HEK293 (cell line): ENCODE data around the gene PPARD.
"Not testable (repeated sequence)": the region's sequence is repeated elsewhere in the genome, so short reads cannot be mapped to it uniquely, and the experiment has no call there.

Source experiments
- CTCF ChIA-PET: fragments of 350-600 bp; formaldehyde crosslinking; extraction: SDS; loops from one replicate; lab custom pipeline; 2021; ENCODE audit warnings: antibody characterized with exemption; lab: Yijun Ruan, JAX
- POLR2A ChIA-PET: fragments of 300-600 bp; formaldehyde crosslinking; extraction: SDS; loops from one replicate; lab custom pipeline; 2020; ENCODE audit warnings: antibody characterized with exemption, inconsistent platforms; lab: Yijun Ruan, JAX
- H3K27ac ChIP-seq: fragments of 200-500 bp; sonication (Bioruptor generic); 2 replicates; pipeline ENCODE4 v1.5.1; 2014; ENCODE audit warnings: low read depth, low read length, control low read depth, inconsistent platforms; ENCODE audit errors: extremely low read depth
- H3K36me3 ChIP-seq, 2 experiments: fragments of 200-500 bp in 1 of 2; sonication (Bioruptor generic) in 1 of 2; 1 replicate in 1 of 2; 2 replicates in 1 of 2; pipeline ENCODE4 v1.5.1; 2014 to 2017; ENCODE audit warnings: inconsistent platforms in 2 of 2, low read length in 2 of 2; ENCODE audit not compliant: control insufficient read depth in 2 of 2, insufficient read depth in 1 of 2
- H3K4me1 ChIP-seq: fragments of 200-500 bp; sonication (Bioruptor generic); 2 replicates; pipeline ENCODE4 v1.5.1; 2014; ENCODE audit warnings: mild to moderate bottlenecking, low read length, inconsistent platforms; ENCODE audit not compliant: control insufficient read depth, insufficient read depth
- H3K4me3 ChIP-seq: 2 replicates; pipeline ENCODE4 v1.5.1; 2011; ENCODE audit warnings: low read depth, mild to moderate bottlenecking, control low read depth, low read length, moderate library complexity
- H3K9me3 ChIP-seq: fragments of 200-500 bp; sonication (Bioruptor generic); 2 replicates; pipeline ENCODE4 v1.5.1; 2014; ENCODE audit warnings: low read depth, low read length, inconsistent platforms; ENCODE audit not compliant: control insufficient read depth, insufficient read depth
- ELK4 ChIP-seq: IDR thresholded peaks from 2 replicates; pipeline ENCODE4 v1.6.1; 2011; ENCODE audit warnings: mild to moderate bottlenecking, low read depth, low read length, borderline replicate concordance
- MZF1 ChIP-seq: fragments of 450-650 bp; formaldehyde crosslinking; IDR thresholded peaks from 2 replicates; pipeline ENCODE4 v1.5.1; 2017; ENCODE audit warnings: missing biosample characterization, missing genetic modification characterization, borderline replicate concordance
- PBX3 ChIP-seq: sonication (generic); formaldehyde crosslinking; IDR thresholded peaks from 2 replicates; pipeline ENCODE4 v1.8.1; 2022; ENCODE audit warnings: mild to moderate bottlenecking, moderate library complexity, missing genetic modification reagents
- REST ChIP-seq: fragments of 450-650 bp; formaldehyde crosslinking; IDR thresholded peaks from 2 replicates; pipeline ENCODE4 v1.5.1; 2016; ENCODE audit warnings: missing biosample characterization, missing genetic modification characterization
- ZBTB49 ChIP-seq: fragments of 450-650 bp; formaldehyde crosslinking; IDR thresholded peaks from 2 replicates; pipeline ENCODE4 v1.5.1; 2016; ENCODE audit warnings: missing biosample characterization, missing genetic modification characterization, low read depth
- ZEB2 ChIP-seq: fragments of 450-650 bp; formaldehyde crosslinking; IDR thresholded peaks from 2 replicates; pipeline ENCODE4 v1.5.1; 2016; ENCODE audit warnings: missing biosample characterization, missing genetic modification characterization
- ZIC2 ChIP-seq: fragments of 450-650 bp; formaldehyde crosslinking; IDR thresholded peaks from 2 replicates; pipeline ENCODE4 v1.5.1; 2016; ENCODE audit warnings: missing biosample characterization, missing genetic modification characterization
- ZNF121 ChIP-seq: fragments of 450-650 bp; formaldehyde crosslinking; IDR thresholded peaks from 2 replicates; pipeline ENCODE4 v1.5.1; 2016; ENCODE audit warnings: missing biosample characterization, missing genetic modification characterization
- ZNF423 ChIP-seq: fragments of 450-650 bp; formaldehyde crosslinking; IDR thresholded peaks from 2 replicates; pipeline ENCODE4 v1.5.1; 2016; ENCODE audit warnings: missing biosample characterization, missing genetic modification characterization
- ZNF596 ChIP-seq: fragments of 450-650 bp; IDR thresholded peaks from 2 replicates; pipeline ENCODE4 v1.5.0; 2018; ENCODE audit warnings: missing biosample characterization, mild to moderate bottlenecking, missing genetic modification characterization, moderate library complexity
- ZNF747 ChIP-seq: fragments of 450-650 bp; formaldehyde crosslinking; IDR thresholded peaks from 2 replicates; pipeline ENCODE4 v1.5.1; 2016; ENCODE audit warnings: missing biosample characterization, missing genetic modification characterization

PPARD gene

GRCh38 chr6:35432291-35432690, 89.9 kb downstream of the PPARD start:
- Histone ChIP-seq H3K9me3 (no peaks in the 10 kb centered on the region), H3K4me1 (peaks cover 4% of the 10 kb centered on the region; the same call in 1 of the 2 replicates), H3K27ac (no peak overlapping the region), H3K36me3 (no peaks in the 10 kb centered on the region), H3K4me3 (no peak overlapping the region)
- ChIA-PET CTCF (interaction anchor here (1.5 to 6.6 kb wide), 2 partner anchors 13 to 17 kb away, joined by 6 to 39 read pairs; no protein-coding TSS in a partner anchor), POLR2A (interaction anchor here (0.9 kb wide), 1 partner anchor 9 kb away, joined by 3 read pairs; no protein-coding TSS in a partner anchor)
- TF ChIP-seq ZNF747: no peak
- TF ChIP-seq ZEB2 (tag by site-specific recombination): no peak
- TF ChIP-seq REST (tag by site-specific recombination): no peak

GRCh38 chr6:35432702-35433101, 90.3 kb downstream of the PPARD start:
- CTCF ChIA-PET: interaction anchor here (1.2 to 6.6 kb wide), 4 partner anchors 10 to 17 kb away, joined by 3 to 39 read pairs (median 5); no protein-coding TSS in a partner anchor
- POLR2A ChIA-PET: interaction anchor here (0.9 kb wide), 2 partner anchors 9 to 26 kb away, joined by 3 read pairs; no protein-coding TSS in a partner anchor
- peak; percentile 55; the same call in 1 of the 2 replicates for TF ChIP-seq ZNF121 (tag by site-specific recombination)
- TF ChIP-seq, all 188 proteins: peak for 1; not testable (repeated sequence) for 187
- H3K4me3 ChIP-seq, H3K4me1 ChIP-seq, H3K36me3 ChIP-seq, H3K9me3 ChIP-seq, H3K27ac ChIP-seq: not testable (repeated sequence)

GRCh38 chr6:35435074-35435837, 92.9 kb downstream of the PPARD start:
- H3K36me3 ChIP-seq: no peaks in the 10 kb centered on the region
- peaks cover 4% of the 10 kb centered on the region; the same call in 1 of the 2 replicates for H3K4me1 ChIP-seq
- TF ChIP-seq ZNF596 (tag by site-specific recombination) (no peak), ZBTB49 (no peak), MZF1 (0 out of 2 replicates have a peak, but pooled peaks have one; percentile 14), ZNF423 (tag by site-specific recombination) (no peak), ZIC2 (tag by site-specific recombination) (0 out of 2 replicates have a peak, but pooled peaks have one; percentile 7), PBX3 (no peak), ELK4 (no peak)
- H3K27ac ChIP-seq: no peak overlapping the region
- ChIA-PET CTCF (interaction anchor here (0.7 to 6.6 kb wide), 7 partner anchors 14 to 94 kb away, joined by 3 to 39 read pairs (median 4); partner anchors contain the start of gene PPARD), POLR2A (no interaction called here)
- H3K9me3 ChIP-seq: no peaks in the 10 kb centered on the region
- H3K4me3 ChIP-seq: no peak overlapping the region
